Left renal pelvis (tissue), 4 donors: ENCODE results near the gene ADAMTS2. TPM values are rescaled to one million over a fixed set of nuclear protein-coding genes. Genes with fewer than 3 reads are reported as not detected.

Experiments
- DNase-seq, 4 donors: peaks; one replicate each; pipeline ENCODE4 v3.0.0-alpha.2; 2013; ENCODE audit warnings: low read depth in 4 of 4, low spot score in 3 of 4
- polyA plus RNA-seq, 4 donors: library from polyadenylated mRNA; unstranded; fragments of 120-200 nt; gene quantifications; one replicate each; pipeline ENCODE4 v1.2.1, GENCODE V29; 2013; ENCODE audit not compliant: insufficient read length in 4 of 4

ADAMTS2 gene
- polyA plus RNA-seq, 4 donors, result 9.8 to 78.6 (median 14.0) TPM

DNA sequence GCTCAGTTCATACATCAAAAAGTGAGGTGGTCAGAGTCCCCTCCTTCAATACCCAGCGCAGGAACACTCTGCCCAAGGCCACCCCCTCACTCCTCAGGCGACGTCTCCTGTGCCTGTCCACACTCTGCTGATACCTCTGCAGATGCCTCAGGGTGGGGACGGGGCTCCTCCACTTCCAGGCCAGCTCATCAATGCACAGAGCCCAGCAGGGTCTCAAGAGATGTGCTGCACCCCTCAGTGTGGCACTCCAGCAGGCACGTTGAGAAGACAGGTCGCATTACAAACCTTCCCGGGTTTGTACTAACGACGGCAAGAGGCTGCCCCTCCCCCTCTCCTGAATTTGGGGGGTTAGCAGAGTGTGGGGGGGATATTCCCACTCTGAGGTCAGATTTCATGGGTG is 156.6 kb downstream of the ADAMTS2 start:
- DNase-seq, result no peak

- DNase-seq, result no peak
Measured at GRCh38 chr5:179187681-179188575, 157.3 kb downstream of the ADAMTS2 start.

- no peak for DNase-seq
Measured at GRCh38 chr5:179187229-179187678, 158.0 kb downstream of the ADAMTS2 start.

DNA sequence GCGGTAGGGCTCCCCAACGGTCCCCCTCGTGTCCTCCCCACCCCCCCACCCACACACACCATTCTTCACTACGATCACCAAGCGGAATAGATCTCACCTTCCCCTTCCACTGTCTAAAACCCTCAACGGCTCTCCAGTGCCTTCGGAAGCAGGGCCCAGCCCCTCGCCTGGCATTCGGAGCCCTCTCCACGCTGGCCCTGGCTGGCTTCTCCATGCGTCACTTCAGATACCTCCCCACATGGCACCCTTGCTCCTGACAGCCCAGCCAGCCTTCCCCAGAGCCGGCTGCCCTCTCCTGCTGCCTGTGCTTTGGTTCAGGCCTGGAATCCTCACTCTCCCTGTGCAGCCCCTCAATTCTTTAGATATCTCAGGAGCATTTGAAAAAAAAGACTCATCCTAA is 158.5 kb downstream of the ADAMTS2 start:
- DNase-seq, result no peak

DNA sequence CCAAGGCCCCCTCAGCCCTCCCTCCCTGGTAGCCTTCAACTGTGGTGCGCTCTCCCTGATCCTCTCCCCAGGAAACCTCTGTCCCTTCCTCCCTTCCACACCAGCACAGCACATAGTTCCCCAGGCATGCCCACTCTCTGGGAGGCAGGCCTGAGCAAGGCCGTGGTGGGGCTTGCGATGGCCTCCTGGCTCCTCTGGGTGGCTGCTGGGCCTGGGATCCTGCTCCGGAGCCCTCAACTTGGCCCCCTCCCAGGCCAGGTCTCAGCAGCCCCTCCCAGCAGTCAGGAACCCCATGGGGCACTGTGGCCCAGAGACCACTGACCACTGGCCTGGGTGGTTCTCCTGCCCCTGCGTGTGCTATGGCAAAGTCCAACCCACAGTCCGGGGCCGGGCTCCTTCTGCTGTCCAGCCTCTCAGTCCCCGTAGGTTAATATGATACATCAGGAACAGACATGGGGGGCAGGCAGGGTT is 159.3 kb downstream of the ADAMTS2 start:
- no peak for DNase-seq

DNA sequence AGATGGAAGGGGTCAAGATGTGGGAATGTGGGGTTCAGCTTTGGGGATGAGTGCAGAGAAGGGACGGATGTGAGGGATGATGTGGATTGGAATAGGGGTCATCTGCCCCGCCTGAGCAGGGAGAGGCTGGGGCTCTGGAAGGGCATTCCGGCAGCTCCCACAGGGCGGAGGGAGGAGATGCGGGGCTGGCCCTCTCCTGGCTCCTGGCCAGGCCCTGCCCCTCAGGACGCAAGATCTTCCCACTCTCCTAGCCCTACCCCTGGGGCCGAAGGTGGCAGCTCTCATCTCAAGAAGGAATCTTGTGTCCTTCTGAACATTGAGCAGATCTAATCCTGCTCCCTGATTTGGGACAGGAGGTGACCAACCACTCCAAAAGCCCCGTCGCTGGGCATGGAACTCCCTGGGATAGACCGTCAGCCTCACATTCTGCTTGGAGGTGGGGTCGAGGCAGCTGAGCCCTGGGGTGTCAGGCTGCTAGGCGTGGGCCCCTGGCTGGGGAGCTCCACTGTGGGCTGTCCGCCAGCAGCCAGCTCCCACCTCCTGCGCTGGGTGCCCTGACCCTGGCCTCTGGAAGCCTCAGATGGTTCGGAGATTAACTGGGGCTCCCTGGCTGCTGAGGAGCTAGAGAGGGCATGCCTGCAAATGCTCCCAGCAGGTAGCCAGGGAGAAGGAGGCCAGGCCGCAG is 159.9 kb downstream of the ADAMTS2 start:
- DNase-seq, result no peak

DNA sequence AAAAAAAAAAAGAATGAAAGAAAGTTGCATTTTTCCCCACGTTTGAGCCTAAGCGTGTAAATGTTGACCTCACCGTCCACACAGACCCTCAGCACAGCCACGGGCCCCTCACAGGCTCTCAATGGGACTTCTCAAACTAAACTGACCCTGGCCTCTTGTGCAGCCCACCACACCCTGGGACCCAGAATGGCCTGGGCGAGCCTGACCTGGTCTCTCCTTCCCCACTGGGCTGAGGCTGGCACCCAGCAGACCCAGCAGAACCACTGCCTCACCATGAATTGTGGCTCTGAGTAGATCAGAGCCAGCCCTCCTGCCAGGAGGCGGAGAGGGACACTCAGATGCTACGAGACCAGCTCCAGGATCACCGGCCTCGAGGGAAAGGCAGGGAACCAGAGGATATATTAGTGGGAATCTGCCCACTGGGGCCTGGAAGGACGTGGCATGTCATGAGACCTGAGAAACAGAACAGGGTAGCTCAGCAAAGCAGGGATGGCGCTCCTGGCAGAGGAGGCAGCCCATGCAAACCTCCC is 160.7 kb downstream of the ADAMTS2 start:
- DNase-seq, result no peak

DNA sequence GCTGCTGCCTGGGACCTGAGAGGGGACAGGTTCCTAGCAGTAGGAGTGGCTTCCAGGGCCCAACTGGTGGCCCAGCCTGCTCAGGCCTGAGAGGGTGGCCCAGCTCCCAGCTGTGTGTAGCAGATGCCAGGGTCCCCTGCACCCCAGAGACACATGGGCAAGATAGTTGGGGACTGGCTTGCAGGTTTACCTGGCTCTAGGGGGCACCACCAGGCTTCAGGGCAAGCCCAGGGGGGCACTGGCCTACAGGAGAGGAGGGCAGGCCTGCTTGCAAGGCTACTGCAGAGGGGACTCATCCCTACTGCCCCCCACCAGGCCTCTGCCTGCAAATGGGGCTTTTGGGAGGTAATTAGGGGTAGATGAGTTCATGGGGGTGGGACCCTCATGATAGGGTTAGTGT is 161.8 kb downstream of the ADAMTS2 start:
- DNase-seq, result no peak

DNA sequence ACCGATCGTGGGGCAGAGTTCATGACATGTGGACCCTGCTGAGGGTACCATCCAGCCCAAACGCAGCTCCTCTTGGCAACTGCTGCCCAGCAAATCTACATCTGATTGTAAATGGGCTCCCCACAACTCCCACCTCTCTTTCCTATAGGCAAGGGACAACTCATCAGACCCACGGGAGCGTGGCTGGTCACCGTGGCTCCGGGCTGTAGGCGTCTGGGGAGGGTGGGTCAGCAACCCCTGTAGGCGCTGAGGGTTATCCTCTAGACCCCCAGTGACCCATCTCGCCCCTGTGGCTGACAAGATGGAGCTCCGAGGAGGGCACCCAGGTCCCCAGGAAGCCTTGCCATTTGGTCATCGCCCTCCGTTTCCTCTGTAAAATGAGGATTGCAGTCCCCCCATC is 162.7 kb downstream of the ADAMTS2 start:
- no peak for DNase-seq

DNA sequence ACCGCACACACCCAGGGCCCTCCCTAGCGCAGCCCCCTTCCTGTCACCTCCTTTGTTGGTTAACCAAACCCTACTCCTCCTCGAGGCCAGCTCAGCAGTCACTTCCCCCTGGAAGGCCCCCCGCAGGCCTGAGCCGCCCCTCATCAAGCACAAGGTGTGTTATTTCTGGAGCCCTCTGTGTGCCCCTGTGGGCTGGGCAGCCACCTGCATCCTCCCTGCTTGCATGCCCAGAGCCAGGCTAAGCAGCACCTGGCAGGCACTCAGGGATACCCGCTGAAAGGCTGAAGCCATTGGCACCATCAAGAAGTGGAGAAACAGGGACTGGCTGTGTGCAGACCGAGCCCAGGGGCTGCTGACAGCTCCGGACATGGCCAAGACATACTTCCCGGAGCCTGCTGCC is 163.3 kb downstream of the ADAMTS2 start:
- no peak for DNase-seq

DNA sequence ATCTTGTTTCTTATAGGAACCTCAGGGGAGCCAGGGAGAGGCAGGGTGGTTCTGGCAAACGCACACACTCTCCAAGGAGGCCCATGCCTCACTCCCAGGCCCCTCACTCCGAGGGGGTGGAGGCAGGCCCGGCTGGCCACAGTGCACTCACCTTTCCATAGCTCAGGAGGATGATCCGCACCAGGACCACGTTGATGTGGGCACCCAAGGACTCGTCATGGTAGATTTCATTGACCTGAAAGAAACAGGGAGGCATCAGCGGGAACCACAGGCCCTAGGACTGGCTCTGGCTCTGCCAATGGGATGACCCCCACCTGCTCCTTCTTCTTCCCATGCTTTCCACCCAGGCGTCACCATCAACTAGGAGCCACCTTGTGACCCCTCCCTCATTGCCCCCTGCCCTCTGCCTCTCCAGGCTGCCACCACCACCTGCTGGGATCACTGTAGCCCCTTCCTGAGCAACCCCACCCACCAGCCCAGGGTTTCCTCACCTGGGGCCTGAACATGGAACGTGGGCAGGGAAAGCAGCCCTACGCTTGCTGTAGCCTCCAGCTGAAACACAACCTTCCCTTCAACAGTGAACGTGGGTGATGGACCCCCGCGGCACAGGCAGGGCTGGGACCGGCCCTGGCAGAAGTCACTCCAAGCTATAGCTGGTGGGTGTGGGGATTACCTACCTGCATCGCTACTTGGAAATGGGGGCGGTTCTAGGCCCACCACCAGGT is 164.2 kb downstream of the ADAMTS2 start:
- no peak for DNase-seq

DNA sequence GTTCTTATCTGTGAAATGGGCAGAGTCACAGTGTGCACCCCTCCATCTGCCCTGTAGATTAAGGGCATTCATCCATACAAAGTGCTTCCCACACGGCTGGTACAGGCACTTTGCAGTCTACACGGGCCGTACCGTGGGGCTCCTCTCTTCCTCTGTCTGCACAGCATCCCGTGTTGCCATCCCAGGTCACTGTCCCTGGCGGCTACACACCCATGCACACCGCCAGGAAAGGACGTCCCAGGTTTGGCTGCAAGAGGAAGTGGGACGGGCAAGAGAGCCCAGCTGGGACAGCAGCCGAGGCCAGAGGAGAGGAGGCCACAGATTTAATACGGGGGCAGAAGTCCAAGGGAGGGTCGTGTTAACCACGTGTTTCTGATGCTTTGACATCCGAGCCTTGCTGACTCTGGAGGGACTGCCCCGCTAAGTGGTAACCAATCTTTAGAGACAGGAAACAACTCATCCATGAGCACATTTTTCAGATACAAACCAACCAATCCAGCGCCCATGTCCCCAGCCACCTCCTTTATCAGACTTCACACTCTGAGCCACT is 165.1 kb downstream of the ADAMTS2 start:
- DNase-seq, result no peak

DNA sequence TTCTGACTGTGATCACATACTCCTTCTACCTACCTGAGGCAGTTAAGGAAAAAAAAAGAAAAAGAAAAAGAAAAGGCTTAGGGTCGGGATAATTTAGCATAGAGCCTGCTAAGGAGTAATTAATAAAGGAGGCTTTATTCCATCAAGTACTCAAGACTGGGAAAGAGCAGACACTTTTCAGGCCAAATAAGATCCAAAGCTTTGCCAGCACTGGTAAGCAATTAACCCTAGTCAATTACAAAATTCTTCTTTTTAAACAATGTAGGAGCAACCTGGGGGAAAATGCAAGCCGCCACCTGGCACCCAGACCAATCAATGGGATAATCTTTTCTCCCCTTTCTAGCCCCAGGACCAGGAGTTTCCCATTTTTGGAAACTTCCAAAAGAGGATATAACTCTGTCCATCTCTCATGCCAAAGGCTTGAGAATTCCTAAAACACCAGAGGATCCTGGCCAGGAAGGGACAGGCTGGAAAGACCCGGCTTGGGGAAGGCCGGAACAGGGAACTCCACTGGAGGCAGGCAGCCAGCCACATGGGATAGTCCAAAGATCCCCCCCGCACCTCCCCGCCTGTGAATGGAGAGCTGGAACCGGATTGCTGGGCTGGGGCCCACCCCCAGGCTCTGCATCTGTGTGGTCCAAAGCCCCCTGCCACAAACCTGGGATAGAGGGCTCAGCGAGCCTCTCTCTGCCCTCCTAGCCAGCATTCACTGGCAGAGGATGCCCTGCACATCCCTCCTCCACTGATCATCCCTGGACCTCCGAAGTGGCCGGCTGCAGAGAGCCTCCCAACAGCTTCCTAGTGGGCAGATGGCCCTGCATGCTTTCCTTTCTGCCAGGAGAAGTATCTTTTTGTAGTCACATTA is 167.3 kb downstream of the ADAMTS2 start:
- DNase-seq, result no peak

- no peak for DNase-seq
Measured at GRCh38 chr5:179176571-179177230, 168.6 kb downstream of the ADAMTS2 start.

DNA sequence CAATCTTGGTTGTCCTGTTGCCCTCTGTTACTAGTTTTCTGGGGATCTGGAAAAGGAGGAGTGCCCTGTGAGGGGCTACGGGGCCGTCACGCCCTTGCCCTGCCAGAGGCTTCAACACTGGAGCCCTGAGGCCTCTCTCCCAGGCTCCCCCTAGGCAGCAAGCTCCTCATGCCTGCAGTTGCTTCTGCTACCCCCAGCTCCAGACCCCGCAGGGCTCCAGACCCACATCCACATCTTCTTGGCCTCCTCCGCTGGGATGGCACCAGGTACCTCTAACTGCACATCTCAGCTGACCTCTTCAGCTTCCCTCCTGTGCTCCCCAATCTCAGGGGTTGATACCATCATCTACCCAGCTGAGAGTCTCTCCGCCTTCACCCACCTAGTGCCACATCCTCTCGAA is 169.1 kb downstream of the ADAMTS2 start:
- no peak for DNase-seq

GRCh38 chr5:179171816-179172745 is 173.2 kb downstream of the ADAMTS2 start:
- no peak for DNase-seq

GRCh38 chr5:179171251-179171815 is 173.9 kb downstream of the ADAMTS2 start:
- no peak for DNase-seq

GRCh38 chr5:179170606-179171005 is 174.7 kb downstream of the ADAMTS2 start:
- DNase-seq, result no peak
